NCI-H510A (cell line): ENCODE results near the gene UQCRHL.
"Not testable (repeated sequence)": the region's sequence is repeated elsewhere in the genome, so short reads cannot be mapped to it uniquely, and the experiment has no call there.

Source experiments
- DNase-seq: peaks from one replicate; lab custom pipeline; 2025; lab: John Stamatoyannopoulos, UW

Gene UQCRHL

DNA sequence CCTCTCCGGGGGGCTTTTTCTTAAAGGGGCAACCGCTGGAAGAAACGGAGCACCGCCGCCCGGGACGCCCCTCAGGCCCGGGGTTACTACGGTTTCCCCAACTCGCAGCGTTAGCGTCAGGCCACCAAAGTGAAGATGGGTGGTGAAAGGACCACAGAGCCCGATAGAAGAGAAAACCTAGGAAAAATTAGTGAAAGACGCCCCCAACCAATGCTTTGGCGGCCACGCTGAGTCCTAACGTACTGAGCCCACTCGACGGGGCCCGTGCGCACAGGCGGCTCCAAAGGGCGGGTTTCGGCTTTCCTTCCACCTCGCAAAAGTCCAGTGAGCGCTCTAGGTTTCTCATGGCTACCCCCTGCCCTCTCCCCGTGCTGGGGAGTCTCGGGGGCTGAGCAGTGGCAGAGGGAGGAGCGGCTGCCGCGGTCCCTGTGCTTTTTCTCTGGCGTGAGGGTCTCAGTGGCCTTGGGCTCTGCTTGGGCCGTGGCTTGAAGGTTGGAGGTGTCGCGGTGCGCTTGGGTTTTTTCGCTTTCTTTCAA, 27.8 kb upstream of the UQCRHL start:
- DNase-seq = peak; percentile 69

DNA sequence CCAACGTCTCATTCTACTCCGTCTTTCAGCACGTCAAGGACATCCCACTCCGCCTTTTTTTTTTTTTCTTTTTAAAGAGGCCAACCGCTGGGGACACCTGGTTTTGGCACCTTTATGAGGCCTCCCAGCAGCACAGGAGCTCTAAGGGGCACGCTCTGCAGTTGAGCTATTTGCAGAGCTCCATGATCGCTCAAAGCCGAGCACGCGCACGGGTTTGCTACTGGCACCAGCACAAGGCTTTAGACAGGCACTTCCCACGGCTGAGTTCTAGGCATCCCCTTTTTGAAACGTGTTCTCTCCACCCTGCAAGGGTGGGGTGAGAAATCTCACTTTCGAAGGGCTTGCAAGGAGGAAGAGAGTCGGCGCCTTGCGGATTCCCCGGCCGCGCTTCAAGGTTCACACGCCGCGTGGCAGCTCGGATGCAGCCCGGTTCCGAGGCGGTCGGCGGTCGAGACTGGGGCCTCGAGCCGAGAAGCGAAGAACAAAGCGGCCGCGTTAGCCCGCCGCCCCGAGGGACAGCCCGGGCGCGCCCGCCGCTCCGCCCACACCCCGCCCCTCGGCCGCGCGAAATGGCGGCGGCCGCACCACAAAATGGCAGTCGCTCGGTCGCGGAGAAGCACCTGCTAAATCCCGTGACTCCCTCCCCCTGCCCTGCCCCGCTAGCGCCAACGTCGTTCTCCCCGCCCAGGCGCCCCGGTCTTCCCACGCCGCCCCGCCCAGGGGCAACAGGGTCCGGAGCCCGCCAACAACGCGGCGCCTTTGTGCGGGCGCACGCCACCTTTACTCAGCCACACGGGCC, 27.2 kb upstream of the UQCRHL start:
- peak; percentile 99 for DNase-seq

DNA sequence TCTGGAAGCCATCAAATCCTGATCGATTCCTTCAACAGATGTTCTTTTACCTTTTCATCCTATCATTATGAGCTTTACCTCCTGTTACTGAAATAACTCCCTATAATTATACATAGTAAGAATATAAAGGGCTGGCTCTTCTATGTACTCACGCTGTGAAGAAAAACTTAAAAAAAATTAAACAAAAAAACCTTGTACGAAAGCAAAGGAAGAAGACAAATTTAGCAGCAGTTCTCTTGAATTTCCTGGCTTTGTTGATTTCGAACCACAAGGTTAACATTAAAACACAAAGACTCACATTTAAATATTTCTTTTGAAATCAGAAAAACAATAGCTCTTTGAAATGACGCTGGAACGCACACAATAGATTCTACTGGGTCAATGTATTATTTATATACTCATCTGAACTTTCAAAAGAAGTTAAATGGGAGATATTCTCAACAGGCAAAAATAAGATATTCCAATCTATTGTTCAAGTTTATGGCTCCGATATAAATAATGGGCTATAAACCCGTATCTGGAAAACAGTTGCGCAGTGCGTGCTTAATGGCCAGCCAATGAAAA, 26.5 kb upstream of the UQCRHL start:
- no peak for DNase-seq

DNA sequence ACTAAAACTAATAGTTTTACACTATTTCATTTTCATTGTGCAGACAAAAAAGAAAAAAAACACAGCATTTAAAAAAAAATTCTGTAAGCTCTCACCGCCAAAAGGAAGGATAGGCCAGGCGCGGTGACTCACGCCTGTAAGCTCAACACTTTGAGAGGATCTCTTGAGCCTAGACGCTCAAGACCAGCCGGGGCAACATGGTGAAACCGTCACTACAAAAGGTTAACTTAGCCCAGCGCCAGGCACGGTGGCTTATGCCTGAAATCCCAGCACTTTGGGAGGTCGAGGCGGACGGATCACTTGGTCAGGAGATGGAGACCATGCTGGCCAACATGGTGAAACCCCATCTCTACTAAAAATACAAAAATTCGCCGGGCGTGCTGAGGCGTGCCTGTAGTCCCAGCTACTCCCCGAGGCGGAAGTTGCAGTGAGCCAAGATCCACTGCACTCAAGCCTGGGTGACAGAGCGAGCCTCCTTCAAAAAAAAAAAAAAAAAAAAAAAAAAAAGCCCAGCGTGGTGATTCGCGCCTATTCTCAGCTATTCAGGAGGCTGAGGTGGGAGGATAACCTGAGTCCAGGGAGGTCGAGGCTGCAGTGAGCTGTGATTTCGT, 25.7 kb upstream of the UQCRHL start:
- DNase-seq = peak; percentile 88

DNA sequence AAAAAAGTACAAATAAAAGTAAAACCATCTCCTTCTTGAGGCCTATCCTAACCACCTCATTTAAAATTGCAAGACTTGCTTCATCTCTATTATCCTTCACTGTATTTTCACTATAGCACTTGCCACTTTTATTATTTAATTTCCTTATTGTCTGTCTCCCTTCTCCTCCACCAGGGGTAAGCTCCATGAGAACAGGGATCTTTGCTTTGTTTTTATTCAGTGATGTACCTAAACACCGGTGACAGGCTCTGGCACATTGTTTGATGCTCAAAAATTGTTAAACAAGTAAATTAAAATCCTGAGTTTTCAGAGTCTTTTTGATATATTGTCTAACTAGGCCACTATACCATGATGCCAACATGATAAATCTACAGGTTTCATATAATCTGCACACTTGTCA, 22.8 kb upstream of the UQCRHL start:
- no peak for DNase-seq

DNA sequence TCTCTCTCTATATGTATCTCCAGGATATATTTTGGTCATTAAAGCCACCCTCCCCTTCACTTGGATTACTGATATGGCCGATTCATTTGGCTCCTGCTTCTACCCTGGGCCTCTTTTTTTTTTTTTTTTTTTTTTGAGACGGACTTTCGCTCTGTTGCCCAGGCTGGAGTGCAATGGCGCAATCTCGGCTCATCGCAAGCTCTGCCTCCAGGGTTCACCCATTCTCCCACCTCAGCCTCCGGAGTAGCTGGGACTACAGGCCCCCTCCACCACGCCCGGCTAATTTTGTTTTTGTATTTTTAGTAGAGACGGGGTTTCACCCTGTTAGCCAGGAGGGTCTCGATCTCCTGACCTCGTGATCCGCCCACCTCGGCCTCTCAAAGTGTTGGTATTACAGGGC, 21.5 kb upstream of the UQCRHL start:
- not testable (repeated sequence) for DNase-seq

DNA sequence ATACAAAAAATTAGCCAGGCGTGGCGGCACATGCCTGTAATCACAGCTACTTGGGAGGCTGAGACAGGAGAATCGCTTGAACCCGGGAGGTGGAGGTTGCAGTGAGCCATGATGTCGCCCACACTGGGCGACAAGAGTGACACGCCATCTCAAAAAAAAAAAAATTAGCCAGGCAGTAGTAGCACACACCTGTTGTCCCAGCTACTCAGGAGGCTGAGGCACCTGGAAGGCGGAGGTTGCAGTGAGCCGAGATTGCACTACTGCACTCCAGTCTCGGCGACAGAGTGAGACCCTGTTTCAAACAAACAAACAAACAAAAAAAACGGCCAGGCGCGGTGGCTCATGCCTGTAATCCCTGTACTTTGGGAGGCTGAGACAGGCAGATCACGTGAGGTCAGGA, 20.1 kb upstream of the UQCRHL start:
- not testable (repeated sequence) for DNase-seq

DNA sequence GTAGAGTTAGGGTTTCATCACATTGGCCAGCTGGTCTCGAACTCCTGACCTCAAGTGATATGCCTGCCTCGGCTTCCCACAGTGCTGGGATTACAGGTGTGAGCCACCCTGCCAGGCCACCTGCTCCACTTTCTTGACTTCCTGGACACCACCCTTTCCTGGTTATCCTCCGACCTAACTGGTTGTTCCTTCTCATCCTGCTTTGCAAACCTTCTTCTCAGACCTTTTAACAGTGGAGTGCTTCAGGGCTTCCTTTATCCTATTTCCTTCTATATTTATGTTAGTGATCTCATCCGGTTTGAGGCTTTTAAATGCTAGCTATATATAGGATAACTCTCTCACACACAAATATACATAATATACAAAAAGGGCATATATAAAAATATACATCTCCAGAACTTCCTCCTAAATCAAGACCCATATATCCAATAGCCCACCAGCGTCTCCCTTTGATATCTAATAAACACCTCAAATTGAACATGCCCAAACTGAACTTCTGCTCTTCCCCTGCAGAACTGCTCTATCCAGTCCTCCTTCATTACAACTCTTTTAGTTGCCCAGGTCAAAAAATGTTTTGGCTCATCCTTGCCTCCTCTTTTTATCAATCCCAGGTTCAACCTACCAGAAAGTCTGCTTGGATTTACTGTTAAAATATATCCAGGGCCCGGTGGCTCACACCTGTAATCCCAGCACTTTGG, 19.5 kb upstream of the UQCRHL start:
- DNase-seq = no peak

DNA sequence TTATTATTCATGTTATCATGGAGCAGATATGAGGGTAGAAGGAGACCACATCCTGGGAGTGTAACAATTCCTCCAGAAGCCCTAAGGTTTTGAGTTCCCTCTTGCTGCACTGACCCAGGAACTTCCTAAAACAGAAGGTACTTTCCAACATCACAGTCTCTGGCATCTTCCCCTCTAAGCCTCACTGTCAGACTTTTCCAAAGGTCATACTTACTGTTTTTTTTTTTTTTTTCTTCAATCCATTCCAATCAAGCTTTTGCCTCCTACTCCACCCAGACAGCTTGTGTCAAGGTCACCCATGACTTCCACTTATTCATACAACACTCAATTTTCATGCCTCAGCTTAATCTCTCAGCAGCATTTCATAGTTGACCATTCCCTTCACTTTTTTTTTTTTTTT, 18.4 kb upstream of the UQCRHL start:
- no peak for DNase-seq

DNA sequence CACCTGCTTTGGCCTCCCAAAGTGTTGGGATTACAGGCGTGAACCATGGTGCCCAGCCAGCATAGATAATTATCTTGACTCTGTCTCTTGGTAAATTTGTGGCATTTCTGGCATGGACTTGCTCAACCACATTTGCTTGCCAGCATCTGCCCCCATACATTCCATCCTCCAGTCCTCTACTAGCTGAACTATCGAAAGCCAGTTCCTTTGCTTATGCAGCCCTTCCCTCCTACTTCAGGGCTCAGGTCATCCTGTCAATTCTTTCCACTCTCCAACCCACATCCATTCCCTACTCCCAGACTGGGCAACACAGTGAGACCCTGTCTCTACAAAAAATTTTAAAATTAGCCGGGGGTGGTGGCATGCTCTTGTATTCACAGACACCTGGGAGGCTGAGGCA, 13.0 kb upstream of the UQCRHL start:
- DNase-seq = no peak

DNA sequence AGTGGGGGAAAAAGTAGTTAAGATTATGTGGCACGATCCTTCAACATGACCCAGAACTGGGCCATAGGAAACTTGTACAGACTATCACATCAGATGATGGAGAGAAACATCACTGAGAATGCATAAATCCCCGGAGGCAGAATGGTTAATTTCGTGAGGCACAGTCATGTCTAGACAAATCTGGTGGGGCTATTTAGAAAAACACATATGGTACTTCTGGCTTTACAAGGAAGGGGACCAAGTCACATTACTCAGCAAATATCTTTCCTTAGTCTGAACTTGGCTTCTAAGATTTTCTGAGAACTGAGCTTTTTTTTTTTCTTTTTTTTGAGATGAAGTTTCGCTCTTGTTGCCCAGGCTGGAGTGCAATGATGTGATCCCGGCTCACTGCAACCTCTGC, 9.2 kb upstream of the UQCRHL start:
- no peak for DNase-seq

DNA sequence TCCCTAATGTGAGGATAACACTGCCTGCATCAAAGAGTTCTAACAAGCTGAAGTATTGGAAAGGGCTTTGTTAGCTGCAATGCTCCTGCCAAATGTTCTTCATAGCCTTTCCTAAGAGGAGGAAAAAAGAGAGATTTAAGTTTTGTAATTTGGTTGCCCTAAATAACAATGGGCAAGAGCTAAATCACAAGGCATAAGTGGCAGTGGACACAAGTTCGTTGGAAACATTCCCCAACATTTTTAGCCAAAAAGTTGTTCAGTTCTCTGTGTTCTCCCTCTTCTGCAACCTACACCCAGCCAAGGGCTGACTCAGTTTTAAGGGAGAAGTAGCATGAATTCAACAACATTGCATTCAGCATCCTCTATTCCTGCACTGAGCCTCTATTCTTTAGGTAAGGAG, 2.6 kb upstream of the UQCRHL start:
- no peak for DNase-seq

DNA sequence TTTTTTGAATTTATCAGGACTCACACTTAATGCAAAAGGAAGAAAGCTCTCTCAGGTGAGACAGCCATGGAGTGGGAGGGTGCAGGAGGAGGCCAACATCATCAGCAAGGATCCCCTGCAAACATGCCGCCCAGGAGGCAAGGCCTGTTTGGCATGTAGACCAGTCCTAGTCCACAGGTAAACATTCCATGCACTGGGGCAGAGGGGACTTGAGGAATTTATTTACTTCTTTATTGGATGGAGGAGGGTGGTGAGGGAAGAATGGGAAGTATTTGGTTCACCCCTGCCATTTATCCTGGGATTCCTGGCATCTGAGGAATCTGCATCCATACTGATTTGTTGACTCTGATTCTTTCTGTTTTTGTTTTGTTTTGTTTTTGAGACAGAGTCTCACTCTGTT, 1.5 kb upstream of the UQCRHL start:
- DNase-seq = no peak

DNA sequence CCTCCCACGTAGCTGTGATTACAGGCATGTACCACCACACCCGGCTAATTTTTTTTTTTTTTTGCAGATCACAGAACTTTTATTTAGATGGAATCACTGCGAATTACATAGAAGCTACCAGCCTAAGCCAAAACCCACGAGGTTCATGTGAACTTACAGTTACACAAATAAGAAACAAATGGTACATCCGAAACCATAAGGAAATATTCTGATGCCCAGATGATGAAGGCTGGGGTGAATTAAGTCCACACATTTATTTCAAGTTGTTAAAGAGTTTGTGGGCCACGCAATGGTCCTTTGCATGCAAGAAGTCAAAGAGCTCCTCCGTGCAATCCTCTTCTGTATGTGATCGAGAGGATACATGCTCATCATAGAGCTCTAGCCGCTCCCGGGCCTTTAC, 328 bp downstream of the UQCRHL start:
- no peak for DNase-seq

DNA sequence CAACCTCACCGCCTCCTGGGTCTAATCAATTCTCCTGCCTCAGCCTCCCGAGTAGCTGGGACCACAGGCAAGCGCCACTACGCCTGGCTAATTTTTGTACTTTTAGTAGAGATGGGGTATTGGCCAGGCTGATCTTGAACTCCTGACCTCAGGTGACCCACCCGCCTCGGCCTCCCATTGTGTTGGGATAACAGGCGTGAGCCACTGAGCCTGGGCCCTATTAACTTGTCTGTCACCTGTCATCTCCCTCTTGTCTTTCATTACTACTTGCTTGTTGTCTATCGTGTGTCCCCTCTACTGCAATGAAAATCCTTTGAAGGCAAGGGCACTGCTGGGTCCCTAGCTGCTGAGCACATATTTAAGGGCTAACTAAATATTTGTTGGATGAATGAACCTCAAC, 3.4 kb downstream of the UQCRHL start:
- no peak for DNase-seq

DNA sequence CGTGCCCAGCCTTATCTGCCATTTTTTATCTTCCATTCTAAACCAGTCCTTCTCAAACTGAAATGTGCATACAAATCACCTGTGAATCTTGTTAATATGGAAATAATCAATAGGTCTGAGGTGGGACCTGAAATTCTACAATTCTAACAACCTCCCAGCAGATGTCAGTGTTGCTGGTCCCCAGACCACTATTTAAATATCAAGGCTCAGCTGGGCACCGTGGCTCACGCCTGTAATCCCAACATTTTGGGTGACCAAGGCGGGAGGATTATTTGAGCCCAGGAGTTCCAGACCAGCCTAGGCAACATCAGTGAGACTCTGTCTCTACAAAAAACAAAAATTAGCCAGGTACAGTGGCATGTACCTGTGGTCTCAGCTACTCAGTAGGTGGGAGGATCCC, 4.1 kb downstream of the UQCRHL start:
- DNase-seq = no peak

DNA sequence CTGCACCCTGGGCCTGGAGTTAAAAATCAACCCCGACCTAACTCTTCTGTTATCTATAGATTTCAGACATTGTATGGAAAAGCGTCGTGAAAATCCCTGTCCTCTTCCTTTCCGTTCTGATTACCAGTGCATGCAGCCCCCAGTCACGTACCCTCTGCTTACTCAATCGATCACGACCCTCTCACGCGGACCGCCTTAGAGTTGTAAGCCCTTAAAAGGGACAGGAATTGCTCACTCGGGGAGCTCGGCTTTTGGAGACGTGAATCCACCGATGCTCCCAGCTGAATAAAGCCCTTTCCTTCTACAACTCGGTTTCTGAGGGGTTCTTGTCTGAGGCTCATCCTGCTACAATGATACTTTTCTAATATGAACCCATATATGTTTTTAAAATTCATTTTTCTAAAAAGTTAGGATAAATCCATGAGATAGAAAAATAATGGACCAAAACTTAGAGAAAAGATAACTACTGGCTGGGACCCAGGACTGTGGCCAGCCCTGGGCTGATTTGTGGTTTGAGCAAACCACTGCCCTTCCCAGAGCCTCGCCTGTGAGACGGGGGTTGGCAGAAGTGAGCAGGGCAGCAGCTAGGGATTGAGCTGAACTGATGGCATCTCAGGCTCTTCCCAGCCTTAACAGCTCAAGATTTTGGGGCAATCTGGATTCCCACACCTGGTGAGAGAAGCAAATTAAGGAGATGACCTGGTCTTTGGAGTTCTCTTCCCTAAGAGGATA, 5.0 kb downstream of the UQCRHL start:
- DNase-seq = no peak

DNA sequence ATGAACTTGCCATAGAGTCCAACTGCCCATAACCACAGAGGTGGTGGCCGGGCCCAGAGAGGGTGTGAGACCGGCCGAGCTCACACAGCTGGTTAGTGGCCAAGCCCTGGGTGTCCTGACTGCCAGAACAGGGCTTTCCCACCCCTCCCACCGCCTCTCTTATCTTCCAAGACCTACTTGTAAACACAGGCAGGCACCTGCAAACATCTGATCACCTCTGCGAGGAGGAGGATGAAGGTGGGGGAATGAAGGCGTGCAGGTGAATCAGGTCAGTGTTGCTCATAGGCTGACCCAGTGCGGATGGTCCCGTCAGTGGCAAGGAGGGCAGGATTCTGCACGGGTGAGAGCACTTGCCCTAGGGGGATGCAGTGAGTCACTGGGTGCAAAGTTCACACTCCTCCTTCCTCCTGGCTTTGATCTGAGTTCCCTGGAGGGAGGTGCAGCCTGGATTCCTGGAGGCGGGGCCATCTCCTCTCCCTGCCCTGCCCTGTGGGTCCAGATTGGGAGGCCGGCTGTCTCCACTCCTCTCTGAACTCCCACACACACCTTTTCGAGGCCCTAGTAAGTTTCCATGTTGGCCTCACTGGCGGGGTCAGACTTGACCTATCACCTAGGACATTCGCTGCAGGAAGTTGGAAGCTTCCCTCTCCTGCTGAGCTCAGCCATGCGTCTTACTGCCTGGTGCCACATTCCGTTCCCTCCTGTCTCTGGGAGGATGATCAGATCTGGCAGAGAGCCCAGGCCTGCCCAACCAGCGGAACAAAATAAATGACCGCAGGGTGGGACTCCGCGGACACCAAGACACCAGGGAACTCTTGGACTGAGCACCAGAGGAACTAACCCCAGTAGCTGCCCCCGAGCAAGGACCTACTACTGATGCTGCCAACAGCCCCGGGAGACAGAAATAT, 7.3 kb downstream of the UQCRHL start:
- DNase-seq = peak; percentile 61

DNA sequence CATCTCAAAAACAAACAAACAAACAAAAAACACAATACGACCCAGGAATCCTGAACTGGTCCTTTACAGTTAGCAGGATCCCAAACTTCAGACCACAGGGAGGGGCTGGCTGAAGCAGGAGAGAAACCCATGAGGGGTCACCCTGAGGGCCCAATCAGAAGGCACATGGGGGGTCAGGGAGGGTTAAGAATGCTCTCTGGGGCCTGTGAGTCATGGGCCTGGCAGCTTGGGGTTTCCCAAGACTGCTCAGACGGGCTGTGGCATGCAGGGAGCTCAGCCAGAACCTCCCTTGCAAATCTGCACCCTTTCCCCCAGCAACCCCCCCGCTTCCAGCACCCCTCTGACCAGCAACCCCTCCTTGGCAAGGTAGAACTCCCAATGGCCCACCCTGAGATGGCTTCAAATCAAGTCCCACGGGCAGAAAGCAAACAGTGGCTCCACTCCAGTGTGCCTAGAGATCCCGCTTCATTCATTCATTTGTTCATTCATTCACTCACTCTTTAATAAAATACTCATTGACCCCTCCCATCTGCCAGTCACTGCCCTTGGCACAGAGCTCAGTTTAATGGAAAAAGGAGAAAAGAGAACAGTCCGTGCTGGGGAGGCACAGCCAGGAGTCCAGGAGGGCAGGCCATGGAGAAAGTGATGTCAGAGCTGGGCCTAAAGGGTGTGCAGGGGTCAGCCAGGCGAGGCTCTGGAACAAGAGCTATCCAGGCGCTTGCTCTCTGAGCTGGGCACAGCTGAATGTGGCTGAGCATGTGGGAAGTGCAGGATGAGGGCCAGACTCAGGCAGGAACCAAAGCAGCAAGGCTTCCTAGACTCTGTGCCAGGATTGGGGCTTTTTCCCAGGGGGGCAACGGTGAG, 8.2 kb downstream of the UQCRHL start:
- DNase-seq = no peak
